Calu3 (cell line): ENCODE measurements around the gene DICER1. TPM values are rescaled to one million over a fixed set of nuclear protein-coding genes. Genes with fewer than 3 reads are reported as not detected.

Experiments used
- BruUV-seq: library from RNA; stranded (reverse); fragments of 400-500 nt; replicated peaks from 2 replicates; lab custom pipeline; 2021; lab: Mats Ljungman, UMichigan
- CTCF ChIA-PET: fragments of 300-600 bp; sonication (Branson Sonifier 250); formaldehyde crosslinking; loops from one replicate; lab custom pipeline; 2022; ENCODE audit warnings: antibody characterized with exemption; lab: Charles Lee
- DNase-seq: peaks from one replicate; pipeline ENCODE4 v3.0.0; 2022
- H3K27ac Mint-ChIP-seq: one replicate; pipeline ENCODE4 v1.8.0; 2022; ENCODE audit warnings: mixed read lengths; ENCODE audit not compliant: unreplicated experiment
- H3K27me3 Mint-ChIP-seq: one replicate; pipeline ENCODE4 v1.8.0; 2022; ENCODE audit warnings: mixed read lengths; ENCODE audit not compliant: unreplicated experiment
- H3K36me3 Mint-ChIP-seq: one replicate; pipeline ENCODE4 v1.8.0; 2022; ENCODE audit warnings: mild to moderate bottlenecking, moderate library complexity, mixed read lengths; ENCODE audit not compliant: insufficient read depth, unreplicated experiment
- H3K4me1 Mint-ChIP-seq: one replicate; pipeline ENCODE4 v1.8.0; 2022; ENCODE audit warnings: mild to moderate bottlenecking, low read depth, mixed read lengths; ENCODE audit not compliant: unreplicated experiment
- H3K4me3 Mint-ChIP-seq: one replicate; pipeline ENCODE4 v1.8.0; 2022; ENCODE audit warnings: mild to moderate bottlenecking, low read depth, moderate library complexity, mixed read lengths; ENCODE audit not compliant: unreplicated experiment
- H3K9me3 Mint-ChIP-seq: one replicate; pipeline ENCODE4 v1.8.0; 2022; ENCODE audit warnings: low read depth, mixed read lengths; ENCODE audit not compliant: unreplicated experiment
- CTCF ChIP-seq: fragments of 200-600 bp; IDR thresholded peaks from one replicate; pipeline ENCODE4 v1.8.0; 2022; ENCODE audit warnings: antibody characterized with exemption; ENCODE audit not compliant: unreplicated experiment
- intact Hi-C: fragments of 100-400 bp; cut with micrococcal nuclease; formaldehyde crosslinking; loops from one replicate; pipeline ENCODE4 v1.10.0; 2022; ENCODE audit not compliant: unreplicated experiment
- microRNA-seq: library from miRNA; unstranded; fragments of <30 nt; microRNA quantifications from one replicate; pipeline ENCODE4 v1.2.0, GENCODE V29; 2022
- total RNA-seq: library from RNA; stranded (reverse); gene quantifications from 2 replicates; pipeline ENCODE4 v1.2.3, GENCODE V29; 2022

Gene DICER1
- total RNA-seq, 1 experiment from 2014 or later, result 53.8 TPM

GRCh38 chr14:95037273-95037672 is 120.1 kb downstream of the DICER1 start:
- no peaks in the 10 kb centered on the region for H3K36me3 Mint-ChIP-seq
- no peaks in the 10 kb centered on the region for H3K4me1 Mint-ChIP-seq
- no peak overlapping the region for H3K27ac Mint-ChIP-seq
- no peak for DNase-seq
- BruUV-seq, result no TSS peak
- H3K9me3 Mint-ChIP-seq, result peaks cover 1% of the 10 kb centered on the region
- intact Hi-C loops, result no loop called here
- no peak for TF ChIP-seq CTCF
- CTCF ChIA-PET, result no interaction called here
- H3K4me3 Mint-ChIP-seq, result no peak overlapping the region
- peaks cover 79% of the 10 kb centered on the region for H3K27me3 Mint-ChIP-seq

Small RNAs within 50 kb of the gene (microRNA-seq; reads per million reads assigned to microRNA genes)
- gene MIR3173, result 12.3 reads per million, percentile 36 among the genes with 10 or more reads in this experiment

Other genes starting within 250 kb of the DICER1 start
- gene CLMN, start 162.4 kb upstream of the DICER1 start, total RNA-seq, result 104 and 111 TPM in 2 replicates